GM12873 (cell line): ENCODE measurements around the gene ARMC2.

Experiments used
- TF ChIP-seq, protein P1 (sequence below): IDR thresholded peaks from 2 replicates; pipeline ENCODE4 v1.5.1; 2012; ENCODE audit warnings: low read depth, mild to moderate bottlenecking, moderate library complexity, low read length, control low read depth; ENCODE audit not compliant: insufficient read depth; ENCODE audit errors: missing control alignments

Gene ARMC2

DNA sequence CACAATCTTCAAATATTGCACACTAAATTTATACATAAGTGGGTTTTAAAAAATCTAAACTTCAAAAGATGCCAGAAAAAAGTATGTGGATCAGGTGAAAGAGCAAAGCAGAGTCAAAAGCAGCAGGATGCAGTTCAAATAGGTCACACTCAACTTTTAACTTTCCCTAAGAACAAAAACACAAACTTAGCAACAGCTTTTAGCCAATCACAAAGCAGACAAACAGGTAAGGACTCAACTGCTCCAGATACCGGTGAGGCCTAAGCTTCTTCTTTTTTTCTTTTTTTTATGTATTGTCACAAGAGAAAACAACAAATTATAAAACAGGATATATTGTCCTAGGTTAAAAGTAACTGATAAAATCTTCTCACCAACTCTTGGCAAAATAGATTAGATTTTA lies 171.7 kb downstream of the ARMC2 start:
- TF ChIP-seq, protein P1, sequence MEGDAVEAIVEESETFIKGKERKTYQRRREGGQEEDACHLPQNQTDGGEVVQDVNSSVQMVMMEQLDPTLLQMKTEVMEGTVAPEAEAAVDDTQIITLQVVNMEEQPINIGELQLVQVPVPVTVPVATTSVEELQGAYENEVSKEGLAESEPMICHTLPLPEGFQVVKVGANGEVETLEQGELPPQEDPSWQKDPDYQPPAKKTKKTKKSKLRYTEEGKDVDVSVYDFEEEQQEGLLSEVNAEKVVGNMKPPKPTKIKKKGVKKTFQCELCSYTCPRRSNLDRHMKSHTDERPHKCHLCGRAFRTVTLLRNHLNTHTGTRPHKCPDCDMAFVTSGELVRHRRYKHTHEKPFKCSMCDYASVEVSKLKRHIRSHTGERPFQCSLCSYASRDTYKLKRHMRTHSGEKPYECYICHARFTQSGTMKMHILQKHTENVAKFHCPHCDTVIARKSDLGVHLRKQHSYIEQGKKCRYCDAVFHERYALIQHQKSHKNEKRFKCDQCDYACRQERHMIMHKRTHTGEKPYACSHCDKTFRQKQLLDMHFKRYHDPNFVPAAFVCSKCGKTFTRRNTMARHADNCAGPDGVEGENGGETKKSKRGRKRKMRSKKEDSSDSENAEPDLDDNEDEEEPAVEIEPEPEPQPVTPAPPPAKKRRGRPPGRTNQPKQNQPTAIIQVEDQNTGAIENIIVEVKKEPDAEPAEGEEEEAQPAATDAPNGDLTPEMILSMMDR = no peak

DNA sequence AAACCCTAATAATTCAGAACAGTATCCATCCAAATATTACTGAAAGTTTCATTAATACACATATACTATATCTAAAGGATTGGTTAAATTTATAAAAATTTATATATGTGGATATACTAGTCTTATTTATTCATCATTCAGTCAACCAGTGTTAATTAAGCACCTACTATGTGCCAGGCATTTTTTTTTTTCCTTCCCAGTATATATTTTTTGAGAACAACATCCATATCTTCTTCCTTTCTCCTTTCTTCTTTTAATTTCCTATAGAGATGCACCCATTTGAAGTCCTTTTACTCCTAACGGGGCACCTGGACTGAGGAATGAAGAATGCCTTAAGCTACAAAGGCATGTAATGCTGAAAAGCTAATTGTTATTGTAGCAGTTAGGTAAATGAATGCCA lies 173.6 kb downstream of the ARMC2 start:
- TF ChIP-seq, protein P1 = no peak

DNA sequence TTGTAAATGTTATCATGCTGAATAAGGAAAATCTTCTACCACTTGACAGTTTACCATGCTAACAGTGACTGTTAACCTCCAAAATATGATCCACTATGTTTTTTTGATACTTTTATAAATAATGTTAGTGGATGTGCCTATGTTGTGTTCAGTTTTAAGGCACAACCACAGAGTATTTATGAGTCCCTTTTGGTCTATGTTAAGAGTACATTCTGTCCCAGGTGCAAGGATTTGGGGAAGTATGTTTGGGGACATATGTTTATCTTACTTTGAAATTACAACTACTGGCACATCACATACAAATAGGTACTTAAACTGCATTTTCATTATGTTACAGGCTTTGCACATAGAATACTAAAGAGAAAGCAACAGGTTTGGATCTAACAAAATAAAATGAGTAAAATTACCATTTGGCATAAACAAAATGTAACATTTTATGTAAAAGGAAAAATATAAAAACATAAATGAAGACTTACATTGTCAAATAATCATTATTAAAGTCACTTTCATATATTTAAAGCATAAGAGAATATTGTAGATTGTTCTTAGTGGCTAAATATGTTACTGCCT lies 175.2 kb downstream of the ARMC2 start:
- TF ChIP-seq, protein P1 = no peak
